HEK293T (cell line): Measurements from ENCODE around the gene MTREX.

Source experiments
- ARNT ChIP-seq: fragments of 450-650 bp; IDR thresholded peaks from 2 replicates; pipeline ENCODE4 v1.6.1; 2017; ENCODE audit warnings: mild to moderate bottlenecking
- ELF4 ChIP-seq: fragments of 450-650 bp; IDR thresholded peaks from 2 replicates; pipeline ENCODE4 v1.6.1; 2017; ENCODE audit warnings: antibody characterized with exemption
- SUZ12 ChIP-seq: fragments of 450-650 bp; IDR thresholded peaks from 2 replicates; pipeline ENCODE4 v1.6.1; 2016; ENCODE audit warnings: mild to moderate bottlenecking

DNA sequence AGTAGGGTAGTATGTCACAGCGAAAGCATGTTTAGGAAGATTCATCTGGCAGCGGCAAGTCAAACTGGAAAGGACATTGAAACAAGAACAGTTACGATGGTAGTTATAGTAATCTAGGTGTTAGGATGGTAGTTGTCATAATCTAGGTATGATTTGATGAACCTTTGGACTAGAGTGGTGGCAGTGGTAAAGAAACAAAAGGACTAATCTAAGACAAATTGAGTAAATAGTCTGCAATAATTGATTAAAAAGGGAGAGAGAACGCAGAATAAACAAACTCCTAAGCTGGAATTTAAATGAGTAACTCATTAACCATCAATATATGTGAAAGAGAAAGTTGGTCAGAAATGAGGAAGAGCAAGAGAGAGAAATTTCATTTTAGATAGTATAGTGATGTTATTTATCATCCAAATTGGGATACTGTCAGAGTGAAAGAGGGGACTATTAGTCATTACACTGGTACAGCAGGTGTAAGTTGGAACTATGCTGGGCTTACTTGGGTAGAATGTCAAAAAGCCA, 56.8 kb downstream of the MTREX start:
- TF ChIP-seq ELF4 = no peak
- TF ChIP-seq SUZ12 = no peak
- TF ChIP-seq ARNT = no peak
